GM18505 (cell line): ENCODE data around the gene PTPRT.

Experiments used
- ATAC-seq: cut with Tn5 transposase; IDR thresholded peaks from one replicate; pipeline ENCODE4 v1.9.1; 2021; ENCODE audit not compliant: unreplicated experiment
- POLR2A ChIP-seq: IDR thresholded peaks from 4 replicates; pipeline ENCODE4 v1.6.1; 2011; ENCODE audit warnings: borderline replicate concordance; ENCODE audit not compliant: insufficient read depth, insufficient read length; ENCODE audit errors: extremely low read depth

PTPRT gene

DNA sequence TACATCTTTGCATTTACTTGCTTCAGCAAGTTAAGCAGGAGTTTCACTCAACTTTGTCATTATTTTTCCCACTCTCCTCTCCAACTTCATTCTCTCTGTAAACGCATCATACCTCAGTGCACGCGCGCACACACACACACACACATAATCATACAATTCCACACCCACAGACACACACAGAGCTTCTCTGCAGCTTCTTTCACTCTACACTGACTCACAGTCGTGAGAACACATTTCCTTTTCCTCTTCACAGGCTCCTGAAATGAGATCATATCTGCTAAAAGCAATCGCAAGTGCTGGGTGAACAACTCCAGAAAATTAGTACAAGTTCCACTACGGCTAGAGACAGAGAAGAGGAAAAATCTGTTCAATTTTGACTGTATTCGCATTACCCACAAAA, 215.4 kb downstream of the PTPRT start:
- no peak for ATAC-seq
- TF ChIP-seq POLR2A, result no peak

GRCh38 chr20:42972591-42972990, 217.1 kb downstream of the PTPRT start:
- no peak for TF ChIP-seq POLR2A
- ATAC-seq, result no peak

DNA sequence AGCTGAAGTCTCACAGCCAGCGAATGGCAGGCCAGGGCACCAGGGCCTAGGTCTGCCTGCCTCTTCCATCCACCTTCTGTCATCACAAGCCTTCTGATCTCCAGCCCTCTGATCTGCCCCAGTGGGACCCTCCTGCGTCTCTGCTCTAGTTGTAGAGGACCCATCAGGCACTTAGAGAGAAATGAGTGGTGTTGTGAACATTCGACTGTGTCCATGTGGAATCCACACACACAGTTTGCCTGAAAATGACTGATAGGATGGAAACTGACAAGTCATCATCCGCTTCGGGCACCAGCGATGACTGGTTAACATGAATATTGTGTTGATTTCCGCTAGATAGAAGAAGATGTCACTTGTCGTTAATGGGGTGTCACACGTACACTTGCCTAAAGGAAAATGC, 221.0 kb downstream of the PTPRT start:
- no peak for ATAC-seq
- TF ChIP-seq POLR2A, result no peak

DNA sequence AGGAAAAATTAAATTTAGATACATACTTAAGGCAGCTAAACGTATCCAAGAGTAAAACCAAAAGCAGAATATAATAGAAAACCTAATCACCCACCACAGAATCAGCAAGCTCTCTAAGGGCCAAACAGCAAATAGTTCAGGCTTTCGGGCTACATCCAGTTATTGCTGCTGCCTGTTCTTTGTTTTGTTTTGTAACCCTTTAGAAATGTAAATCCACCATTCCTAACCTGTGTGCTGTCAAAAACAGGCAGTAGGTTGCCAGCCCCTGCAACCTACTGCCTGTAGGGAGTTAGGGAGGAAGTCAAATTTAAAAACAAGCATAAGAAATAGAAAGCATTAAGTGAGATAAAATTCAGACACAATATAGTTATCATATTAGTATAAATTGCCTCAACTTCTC, 225.9 kb downstream of the PTPRT start:
- TF ChIP-seq POLR2A, result no peak
- ATAC-seq, result no peak

GRCh38 chr20:42961771-42962170, 227.9 kb downstream of the PTPRT start:
- TF ChIP-seq POLR2A, result no peak
- ATAC-seq, result no peak

DNA sequence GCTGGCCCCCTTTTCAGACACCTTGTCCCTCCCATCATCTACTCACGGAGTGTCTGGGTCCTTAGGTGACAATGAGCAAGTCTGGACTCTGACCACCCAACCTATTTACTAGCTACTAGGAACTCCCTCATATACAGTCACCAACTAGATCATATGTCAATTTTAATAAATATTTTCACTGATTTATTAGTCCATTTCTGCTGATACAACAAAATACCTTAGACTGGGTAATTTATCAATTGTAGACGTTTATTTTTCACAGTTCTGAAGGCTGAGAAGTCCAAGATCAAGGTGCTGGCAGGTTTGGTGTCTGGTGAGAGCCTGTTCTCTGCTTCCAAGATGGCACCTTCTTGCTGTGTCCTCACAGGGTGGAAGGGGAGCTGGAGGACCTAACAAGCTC, 229.7 kb downstream of the PTPRT start:
- no peak for TF ChIP-seq POLR2A
- no peak for ATAC-seq

GRCh38 chr20:42958367-42959069, 231.2 kb downstream of the PTPRT start:
- no peak for ATAC-seq
- no peak for TF ChIP-seq POLR2A

DNA sequence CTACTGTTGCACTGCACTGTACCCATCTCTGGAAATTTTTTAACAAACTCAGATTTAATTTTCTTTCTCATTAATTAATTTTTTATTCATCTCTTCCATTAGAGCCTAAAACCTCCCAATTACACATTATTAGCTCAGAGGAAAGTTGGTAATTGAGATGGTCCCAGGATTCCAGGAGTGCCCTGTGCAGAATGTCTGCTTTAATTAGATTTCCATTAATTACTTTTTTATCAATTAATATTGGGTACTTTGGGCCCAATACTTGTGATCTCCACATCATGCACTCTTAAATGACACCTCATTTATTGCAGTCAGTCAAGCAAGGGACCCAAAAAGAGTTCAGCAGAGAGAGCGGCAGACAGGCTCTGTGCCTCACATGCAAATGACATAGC, 232.0 kb downstream of the PTPRT start:
- no peak for TF ChIP-seq POLR2A
- ATAC-seq, result no peak

DNA sequence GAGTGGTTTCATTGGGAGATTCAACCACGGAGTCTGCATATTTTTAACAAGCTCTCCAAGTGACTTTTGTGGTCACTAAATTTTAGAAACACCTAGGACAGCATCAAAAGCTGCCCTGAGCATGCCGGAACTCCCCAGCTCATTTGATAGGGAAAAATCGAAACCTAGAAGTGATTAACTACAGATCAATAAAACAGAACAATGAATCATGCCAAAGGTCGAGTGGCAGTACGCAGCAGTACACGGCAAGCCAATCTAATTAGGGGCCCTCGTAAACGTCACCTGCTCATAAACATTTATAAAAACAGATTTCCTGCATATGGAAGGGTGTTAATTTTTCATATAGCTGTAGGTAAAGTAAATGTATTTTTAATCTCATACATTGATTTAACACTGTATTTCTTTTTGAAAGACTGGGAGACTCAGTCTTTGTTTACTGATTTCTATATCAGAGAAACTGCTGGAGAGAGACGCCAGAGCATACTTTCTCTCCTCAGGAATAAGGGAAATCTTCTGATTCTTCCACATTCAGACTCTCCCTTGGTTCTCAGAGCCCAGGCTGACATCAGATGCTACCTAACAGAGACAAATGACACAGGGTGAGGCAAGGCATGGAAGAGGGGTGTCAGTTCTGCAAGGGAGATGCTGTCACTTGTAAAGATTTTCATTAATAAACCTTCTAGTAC, 232.5 kb downstream of the PTPRT start:
- no peak for ATAC-seq
- no peak for TF ChIP-seq POLR2A

- no peak for TF ChIP-seq POLR2A
- no peak for ATAC-seq
These were observed 234.0 kb downstream of the PTPRT start for GRCh38 chr20:42955713-42956112.

GRCh38 chr20:42954951-42955350, 234.8 kb downstream of the PTPRT start:
- ATAC-seq, result no peak
- no peak for TF ChIP-seq POLR2A

GRCh38 chr20:42949950-42950349, 239.8 kb downstream of the PTPRT start:
- no peak for TF ChIP-seq POLR2A
- ATAC-seq, result no peak

DNA sequence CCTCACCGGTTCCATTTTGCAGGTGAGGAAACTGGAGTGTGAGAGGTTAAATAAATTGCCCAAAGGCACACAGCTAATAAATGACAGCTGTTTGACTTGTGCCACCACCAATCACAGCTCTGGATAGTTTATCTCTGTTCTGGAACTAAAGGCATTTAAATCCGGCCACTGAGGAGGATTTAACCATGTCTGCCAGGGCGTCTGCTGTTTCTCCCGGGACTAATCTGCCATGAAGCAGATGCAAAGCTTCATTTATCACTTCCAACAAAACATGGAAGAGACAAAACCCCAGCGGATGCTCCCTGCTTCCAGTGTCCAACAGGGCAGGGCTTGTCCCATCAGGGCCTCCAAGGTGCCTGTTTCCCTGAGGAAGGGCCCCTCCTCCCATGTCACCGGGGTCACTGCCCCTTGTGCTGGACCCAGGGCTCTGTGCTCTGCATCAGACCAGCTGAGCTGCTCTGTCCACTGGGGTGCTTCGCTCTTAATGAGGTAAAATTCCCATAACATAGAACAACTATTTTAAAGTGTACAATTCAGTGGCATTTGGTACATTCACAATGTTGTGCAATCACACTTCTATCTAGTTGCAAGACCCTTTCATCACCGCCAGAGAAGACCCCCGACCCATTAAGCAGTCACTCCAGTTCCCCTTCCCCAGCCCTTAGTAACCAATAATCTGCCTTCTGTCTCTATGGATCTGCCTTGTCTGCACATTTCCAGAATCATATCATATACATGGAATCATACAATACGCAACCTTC, 244.3 kb downstream of the PTPRT start:
- no peak for ATAC-seq
- TF ChIP-seq POLR2A, result no peak

GRCh38 chr20:42941629-42942028, 248.1 kb downstream of the PTPRT start:
- no peak for TF ChIP-seq POLR2A
- ATAC-seq, result no peak
